ELF-1 (cell line): ENCODE measurements around the gene RPL27A.
A peak's percentile ranks its signal among the peaks of the same experiment; 100 is the strongest.
"Not testable (repeated sequence)": the region's sequence is repeated elsewhere in the genome, so short reads cannot be mapped to it uniquely, and the experiment has no call there.

ENCODE experiments used
- DNase-seq: peaks from one replicate; pipeline ENCODE4 v3.0.0-alpha.2; 2016; ENCODE audit warnings: low read depth, low spot score

RPL27A gene

DNA sequence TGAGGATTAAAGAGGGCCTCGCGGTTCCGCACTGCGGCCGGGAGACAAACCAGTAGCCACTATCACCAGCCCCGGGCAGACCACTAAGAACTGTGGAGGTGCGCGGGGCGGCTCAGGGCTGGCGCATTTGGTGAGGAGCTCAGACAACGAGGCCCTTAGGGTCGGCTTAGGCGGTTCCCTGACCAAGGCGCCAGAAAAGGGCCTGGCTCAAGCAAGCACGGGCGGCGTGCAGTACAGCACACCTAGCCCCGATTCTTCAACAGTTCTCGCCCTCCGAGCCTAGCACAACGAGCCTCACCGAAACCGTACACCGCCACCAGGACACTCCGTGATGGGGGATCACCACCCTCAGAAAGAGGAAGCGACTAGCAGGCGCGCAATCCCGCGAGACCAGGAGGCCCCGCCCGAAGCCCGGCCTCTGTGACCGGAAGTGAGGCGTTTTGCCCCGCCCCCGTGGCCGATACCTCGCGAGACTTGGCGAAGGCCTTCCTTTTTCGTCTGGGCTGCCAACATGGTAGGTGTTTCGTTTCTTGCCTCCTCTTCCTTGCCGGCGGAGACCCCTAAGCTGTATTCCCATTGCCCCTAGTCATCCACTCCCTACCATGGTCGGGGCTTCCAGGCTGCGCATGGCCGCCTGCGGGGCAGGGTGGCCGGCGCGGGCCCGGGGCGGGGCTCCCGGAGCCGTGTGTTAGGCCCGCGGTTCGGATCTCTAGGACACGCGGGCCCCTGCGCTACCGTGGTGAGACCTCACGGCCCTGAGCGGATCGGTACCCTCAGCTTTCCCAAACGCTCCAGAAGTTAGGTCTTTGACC is at the start of gene RPL27A, which contains the start of gene TRIM66:
Gene RPL27A, plus strand, starts transcription at position 490 of the 812 bp plus-strand sequence. Its CDS starts 22 bp downstream, at position 512.
Gene TRIM66, minus strand, starts transcription at position 363 of the 812 bp plus-strand sequence. CDS start 10,391 bp downstream, outside the sequence.
- peak; percentile 97 for DNase-seq

DNA sequence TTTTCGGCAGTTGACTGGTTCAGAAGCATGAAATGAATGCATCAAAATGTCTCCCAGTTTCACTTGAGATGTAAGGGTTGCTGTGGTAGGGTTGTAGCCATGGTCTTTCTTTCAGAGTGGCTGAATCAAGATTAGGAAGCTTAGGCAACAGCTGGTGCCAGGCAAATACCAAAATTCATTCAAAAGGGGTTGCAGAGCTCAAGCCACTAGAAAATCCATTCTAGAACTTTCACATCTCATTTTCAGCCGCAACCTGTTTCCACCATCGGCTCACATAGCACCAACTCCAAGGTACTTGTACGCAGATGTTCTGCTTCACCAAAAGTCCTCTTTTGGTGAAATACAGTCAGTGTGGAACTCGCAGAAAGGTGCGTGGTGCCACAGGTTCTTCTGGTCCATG is 48.1 kb upstream of the RPL27A start:
- DNase-seq = no peak

DNA sequence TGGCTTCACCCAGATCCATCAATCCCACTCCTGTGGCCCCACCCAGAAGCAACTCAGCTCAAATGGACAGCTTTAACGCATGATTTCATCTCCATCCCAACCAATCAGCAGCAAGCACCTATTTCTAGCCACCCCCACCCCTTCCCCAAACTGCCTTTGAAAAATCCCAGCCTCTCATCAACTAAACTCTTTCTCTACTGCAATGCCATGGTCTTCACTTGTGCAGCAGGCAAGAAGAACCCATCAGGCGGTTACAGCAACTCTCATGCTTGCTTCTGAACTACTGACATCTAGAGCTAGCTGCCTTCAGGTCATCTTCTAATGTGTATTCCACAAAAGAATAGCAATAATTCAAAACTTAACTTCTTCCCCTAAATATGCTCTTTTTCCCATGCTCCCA is 46.5 kb upstream of the RPL27A start:
- DNase-seq = no peak

DNA sequence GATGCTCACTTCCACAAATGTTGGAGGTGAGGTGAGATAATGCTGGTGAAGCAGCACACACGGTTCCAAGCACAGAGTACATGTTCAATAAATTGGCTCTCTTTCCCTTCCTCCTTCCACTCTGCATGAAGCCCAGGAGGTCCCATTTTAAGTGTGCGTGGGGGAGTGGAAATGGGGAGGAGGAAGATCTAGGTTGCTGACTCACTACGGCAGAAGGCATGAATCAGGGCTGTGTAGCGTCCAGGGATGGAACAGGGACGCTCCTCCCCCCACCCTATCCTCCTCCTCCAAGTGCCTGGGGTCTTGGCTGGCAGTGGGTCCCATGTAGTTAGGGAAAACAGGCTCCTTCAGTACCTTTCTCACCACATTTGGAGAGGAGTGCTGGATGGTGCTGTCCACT is 44.3 kb upstream of the RPL27A start:
- no peak for DNase-seq

DNA sequence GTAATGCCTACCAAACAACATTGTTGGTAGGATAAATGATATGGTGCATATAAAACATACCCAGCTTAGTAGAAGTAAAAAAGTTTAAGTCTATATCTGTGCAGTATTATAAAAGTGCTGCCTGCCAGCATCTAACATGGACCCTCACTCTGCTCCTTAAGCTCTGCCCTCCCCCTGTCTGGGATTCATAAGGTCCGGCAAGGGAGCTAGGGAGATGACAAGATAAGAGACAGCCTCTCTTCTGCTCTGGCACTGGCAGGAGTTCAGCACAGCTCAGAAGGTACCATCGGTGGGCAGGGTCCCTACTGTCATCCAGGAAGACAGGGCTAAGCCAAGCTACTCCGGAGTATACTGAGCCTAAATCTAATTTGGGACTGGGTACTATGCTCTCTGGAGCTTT is 42.9 kb upstream of the RPL27A start:
- DNase-seq = no peak

DNA sequence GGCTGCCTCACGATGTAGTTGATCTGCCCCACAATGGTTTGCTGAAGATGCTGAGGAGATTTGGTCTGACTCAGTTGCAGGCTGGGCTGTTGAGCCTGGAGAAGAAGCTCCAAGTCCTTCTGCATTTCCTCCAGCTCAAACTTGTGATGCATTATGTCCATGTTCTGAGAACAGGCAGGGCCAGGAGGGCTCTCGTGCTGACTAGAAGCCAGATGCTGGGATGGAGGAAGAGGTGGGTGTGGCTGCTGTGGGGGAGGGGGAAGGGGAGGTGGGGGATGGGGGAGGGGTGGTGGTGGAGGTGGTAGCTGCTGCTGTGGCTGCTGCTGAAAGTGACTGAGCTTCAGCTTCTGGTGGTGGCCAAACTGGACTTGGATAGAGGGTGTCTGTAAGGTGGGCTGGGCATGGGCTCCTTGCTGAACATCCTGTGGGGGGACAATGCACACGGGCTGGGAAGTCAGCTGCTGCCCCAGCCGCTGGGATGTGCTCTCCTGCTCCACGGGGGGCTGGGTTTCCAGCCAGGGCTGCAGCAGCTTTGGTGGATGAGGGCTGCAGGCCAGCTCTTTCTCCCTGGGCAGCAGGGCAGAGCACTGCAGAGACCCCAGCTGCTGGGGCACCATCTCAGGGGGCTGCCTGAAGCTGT is 42.2 kb upstream of the RPL27A start:
- peak; percentile 19 for DNase-seq

DNA sequence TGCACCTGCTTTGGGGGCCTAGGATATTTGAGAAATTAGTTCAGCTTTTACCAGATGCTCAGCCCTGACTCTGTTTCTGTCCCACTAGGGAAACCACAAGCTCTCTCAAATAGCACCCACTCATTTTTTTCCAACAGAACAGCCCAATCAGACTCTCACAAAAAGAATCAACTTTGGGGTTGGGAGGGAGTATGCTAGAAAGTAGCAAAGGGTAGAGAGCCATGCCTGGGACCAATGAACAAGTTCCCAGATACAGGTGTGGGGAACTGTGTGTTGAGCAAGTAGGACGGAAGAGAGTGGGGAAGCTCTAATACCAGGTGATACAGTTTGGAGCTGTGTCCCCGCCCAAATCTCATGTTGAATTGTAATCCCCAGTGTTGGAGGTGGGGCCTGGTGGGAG is 41.3 kb upstream of the RPL27A start:
- no peak for DNase-seq

DNA sequence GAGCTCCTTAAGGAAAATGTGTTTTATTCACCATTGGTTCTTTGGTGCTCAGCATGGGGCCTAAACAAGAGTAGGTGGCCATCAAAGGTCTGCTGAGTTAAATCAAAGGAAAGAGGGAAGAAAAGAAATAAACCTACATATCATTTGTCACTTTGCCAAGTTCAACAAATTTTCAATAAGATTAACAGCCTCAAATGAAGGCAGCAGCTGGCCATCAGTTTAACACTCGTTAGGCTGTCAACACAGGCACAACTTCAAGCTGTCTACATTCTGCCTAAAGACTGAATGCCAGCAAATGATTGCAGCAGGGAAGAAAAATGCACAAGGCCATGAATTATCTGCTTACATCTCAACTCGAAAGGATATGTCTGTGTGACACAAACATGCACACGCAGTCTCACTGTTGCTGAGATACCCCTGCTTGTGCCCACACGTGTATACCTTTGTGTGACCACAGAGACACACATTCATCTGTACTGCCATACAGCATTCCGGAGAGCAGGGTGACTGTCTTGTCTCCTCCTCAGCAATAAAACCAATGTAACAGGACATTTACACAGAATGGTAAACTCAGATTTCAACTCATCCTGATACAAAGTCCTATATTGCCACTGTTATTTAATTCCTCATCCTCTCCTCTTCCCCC is 40.3 kb upstream of the RPL27A start:
- no peak for DNase-seq

DNA sequence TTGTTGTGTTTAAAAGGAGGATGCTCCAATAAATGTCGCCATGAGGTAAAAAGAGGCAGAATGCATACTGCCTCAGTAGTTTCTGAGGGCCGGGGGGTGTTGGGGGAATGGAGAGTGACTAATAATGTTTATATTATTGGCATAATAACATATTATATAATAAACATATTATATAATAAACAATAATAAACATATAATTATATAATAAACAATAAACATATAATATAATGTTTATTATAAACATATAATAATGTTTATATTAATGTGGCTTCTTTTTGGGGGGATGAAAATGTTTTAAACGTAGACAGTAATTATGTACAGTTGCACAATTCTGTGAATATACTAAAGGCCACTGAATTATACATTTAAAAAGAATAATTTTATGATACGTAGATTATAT is 35.7 kb upstream of the RPL27A start:
- DNase-seq = no peak

DNA sequence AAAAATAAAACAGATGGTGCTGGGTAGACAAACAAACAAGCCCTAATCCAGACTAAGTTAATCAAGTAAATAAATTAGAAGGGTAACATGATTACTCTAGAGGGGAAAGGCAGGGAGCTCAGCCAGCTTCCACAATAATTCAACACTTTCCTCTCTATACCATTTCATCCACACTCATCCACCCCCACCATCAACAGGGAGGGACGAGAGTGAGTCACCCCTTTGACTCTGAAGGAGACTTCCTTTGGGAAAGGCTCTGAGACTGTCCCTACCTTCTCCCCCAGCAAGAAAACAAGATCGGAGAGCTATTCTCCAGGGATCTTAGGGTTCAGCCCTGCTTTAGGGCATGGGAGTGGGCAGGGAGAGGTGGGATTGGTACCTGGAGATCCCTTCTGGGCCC is 33.2 kb upstream of the RPL27A start:
- no peak for DNase-seq

DNA sequence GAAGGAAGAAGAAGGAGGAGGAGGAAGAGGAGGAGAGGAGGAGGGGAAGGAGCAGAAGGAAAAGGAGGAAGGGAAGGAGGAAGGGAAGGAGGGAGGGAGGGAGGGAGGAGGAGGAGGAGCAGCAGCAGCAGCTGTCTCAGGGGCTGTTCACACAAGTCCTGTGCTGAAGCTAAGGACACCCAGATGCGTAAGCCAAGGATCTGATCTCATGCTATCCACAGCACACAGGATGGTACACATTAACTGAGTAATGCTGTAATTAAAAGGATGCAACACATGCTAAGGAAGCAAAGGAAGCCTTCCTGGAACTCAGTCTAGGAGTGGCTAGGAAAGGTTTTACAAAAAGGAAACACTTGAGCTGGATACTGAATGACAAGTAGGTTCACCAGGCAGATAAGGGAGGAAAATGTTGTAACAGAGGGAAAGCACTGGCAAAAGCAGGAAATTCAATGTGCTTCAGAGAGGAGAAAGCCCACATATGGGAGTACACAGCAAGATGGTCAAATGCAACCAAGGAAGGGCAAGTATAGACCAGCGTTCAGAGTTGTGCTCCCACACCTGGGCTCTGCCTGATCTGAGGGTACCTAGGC is 32.1 kb upstream of the RPL27A start:
- no peak for DNase-seq

DNA sequence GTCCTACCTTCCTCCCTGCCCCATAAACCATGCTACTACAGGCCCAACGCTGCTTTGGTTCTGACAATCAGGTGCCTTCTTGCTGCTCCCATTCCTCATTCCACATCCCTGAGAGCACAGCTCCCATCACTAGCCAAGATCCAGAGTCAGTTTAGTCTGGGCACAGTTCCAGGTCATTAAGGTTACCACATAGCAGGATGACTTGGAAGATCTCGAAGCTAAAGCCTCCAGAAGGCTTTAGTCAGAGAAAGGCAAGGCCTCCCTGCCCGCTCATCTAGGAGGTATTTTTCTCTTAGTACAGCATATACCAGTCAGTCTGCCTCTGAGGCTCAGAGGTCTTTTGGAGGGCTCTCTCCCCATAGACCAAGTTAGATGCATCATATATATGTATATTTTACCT is 30.5 kb upstream of the RPL27A start:
- DNase-seq = no peak

DNA sequence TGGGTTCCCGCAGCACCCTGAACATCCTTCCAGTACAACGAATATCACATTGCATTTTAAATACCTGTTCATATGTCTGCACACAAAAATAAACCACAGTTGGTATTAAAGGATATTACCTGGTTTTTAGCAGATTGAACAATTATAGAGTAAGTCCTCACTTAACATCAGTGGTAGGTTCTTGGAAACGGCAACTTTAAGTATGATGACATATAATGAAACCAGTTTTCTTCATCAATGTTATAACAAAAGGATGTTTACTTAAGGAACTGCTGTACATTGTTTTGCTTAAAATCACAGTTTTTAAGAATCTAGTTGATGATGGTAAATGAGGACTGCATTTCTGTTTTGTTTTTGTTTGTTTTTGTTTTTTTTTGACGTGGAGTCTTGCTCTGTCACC is 28.1 kb upstream of the RPL27A start:
- no peak for DNase-seq

DNA sequence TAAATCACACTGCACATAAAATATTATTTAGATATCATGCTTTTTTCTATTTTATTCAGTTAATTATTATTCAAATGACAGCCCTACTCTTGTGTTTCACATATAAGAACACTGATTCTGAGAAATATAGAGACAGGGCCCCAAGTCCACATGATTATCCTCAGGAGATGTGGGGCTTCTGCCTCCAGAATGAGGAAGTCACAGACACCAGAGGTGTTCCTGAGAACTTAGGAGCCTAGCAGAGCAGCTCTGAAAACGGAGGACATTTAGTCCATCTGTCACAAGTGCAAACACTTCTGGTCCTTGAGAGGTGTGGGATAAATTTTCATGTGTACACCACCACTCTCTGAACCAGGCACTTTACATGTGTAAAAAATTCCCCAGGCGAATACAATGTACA is 26.3 kb upstream of the RPL27A start:
- no peak for DNase-seq

DNA sequence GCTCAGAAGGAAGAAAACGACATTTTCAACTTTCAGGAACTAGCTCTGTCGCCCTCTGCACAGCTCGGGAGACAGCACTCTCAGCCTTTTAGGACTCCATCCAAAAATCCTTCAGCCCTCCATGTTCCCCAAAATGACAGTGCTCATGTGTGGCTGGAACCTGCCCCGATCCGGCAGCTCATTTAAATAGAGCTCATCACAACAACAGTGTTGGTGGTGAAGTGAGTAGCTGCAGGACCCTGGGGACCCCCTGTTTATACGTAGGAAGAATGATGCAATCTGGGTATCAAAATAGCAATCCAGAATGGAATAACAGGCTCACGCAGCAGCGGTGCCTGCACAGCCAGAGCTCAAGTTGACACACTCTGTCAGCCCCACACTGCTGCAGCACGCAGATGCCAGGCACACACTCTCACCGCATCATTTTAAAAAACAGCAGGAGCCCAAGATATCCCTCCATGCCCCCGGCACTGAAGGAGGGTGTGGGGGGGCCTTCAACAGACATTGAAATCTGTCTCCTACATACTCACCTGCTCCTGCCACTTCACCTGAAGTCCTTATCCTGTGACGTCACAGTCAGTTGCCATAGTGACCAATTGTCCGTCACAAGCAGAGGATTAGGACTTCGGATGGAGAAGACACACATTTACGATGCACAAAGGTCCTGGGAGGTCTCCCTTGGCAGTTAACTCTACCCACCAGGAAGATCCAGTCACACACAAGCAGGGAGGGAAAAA is 24.1 kb upstream of the RPL27A start:
- no peak for DNase-seq

DNA sequence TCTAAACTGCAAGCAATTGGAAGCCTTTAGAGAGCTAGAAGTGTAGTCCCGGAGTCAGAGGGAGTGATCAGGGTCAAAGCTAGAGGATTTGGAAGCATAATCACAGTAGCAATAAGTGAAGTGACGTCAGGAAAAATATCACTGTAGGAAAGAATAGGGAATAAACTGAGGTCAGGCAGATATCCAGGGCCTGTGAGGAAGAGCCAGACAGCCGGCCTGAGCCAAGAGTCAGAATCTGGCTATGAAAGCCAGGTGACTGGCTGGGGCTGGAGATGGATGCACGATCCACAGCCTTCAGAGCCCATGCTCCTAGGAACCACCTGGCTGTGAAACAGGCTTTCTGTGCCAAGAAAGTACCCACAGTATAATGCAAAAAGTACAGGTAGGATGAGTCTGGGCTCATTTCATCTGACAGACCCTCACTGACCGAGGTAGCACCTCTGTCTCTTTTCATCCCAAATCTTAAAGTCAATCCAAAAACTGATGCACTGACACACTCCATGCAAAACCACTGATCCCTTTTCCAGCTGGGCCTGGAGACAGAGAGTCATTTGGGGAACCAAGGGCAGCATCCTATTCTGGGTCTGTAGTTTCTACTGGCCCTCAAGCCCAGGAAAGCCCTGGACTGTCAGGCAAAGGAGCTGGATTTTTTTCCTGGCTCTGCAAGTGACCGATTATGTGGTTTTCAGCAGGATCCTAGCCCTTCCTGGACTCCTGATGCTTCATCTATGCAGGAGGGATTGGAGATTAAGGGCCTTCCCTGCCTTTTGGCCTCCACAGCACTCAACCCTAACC is 21.4 kb upstream of the RPL27A start:
- no peak for DNase-seq

DNA sequence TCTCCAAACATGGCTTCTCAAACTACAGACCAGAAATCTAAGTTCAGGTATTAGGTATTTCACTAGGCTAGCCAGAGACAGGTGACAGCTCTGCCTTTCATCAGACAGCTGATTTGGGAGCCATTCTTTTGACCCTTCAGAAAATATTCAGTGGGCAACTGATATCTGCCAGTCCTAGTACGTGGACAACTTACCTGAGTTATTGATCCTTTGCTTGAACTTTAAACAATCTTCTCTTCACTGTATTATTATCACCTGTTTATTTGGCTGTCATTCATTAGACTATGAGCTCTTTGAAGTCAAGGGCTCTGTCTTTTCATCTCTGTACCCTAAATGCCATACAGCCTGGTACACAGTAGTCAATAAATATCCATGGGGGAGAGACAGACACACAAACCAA is 17.4 kb upstream of the RPL27A start:
- DNase-seq = no peak

DNA sequence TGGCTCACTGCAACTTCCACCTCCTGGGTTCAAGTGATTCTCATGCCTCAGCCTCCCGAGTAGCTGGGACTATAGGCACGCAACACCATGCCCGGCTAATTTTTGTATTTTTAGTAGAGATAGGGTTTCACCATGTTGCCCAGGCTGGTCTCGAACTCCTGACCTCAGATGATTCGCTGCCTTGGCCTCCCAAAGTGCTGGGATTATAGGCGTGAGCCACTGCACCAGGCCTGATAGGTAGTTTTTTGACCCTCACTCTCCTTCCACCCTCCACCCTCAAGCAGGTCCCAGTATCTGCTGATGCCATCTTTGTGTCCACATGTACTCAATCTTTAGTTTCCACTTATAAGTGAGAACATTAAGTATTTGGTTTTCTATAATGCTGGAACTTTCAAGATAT is 12.5 kb upstream of the RPL27A start:
- DNase-seq = not testable (repeated sequence)

DNA sequence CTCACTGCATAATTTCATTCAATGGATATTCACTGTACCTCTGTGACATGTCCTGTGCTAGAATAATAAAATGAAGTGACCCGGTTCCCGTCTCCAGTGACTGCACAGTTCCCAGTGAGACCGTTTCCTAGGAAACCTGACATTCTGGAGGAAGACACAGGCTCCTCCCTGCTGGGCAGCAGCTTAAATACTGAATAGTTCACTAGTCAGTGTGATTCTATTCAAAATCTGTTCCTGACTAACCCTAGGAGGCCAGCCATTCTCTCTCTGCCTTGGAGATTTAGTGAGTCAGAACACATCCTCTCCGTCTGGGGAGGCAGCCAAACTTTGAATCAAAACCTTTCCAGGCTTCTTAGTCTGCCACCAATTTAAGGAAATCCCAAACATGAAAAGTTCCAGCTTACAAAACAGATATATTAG is 11.4 kb upstream of the RPL27A start:
- peak; percentile 68 for DNase-seq

DNA sequence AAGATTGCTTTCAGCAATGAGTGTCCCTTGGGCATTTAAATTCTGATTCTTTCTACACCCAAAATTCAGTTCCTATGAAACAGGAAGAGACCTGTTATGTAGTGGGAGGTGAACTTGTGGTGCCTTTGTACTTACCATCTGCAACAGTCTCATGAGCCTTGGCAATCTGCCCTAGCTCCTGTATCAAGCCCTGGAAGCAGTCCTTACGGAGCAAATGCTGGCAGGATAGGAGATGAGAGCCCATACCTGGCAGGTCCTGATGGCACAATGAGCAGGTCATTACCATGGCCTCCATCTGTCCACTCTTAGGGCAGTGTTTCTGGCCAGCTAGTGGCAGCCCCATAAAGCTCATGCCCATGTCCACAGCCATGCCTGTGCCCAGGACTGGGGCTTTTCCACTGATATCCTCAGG is 10.9 kb upstream of the RPL27A start:
- DNase-seq = no peak

DNA sequence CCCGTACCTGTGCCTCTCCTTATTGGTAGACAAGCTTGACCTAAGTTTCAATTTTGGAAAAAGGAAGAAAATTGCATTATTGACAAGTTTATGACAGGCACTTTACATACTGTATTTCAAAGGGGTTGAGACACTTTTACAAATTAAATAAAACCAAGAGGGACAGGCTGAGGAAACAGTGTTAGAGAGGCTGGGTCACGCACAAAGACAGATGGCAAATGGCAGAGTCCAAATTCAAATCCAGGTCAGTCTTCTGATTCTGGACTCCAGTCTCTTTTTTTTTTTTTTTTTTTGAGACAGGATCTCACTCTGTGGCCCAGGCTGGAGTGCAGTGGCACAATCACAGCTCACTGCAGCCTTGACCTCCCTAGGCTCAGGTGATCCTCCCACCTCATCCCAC is 10.2 kb upstream of the RPL27A start:
- DNase-seq = no peak
